ENCODE data around the gene TH.

GRCh38 chr11:2148595-2148994, 23.0 kb downstream of the TH start:
- TF ChIP-seq CTCF (IDR thresholded peaks at IDR 0.05; ENCODE audit: low read depth, low read length, poor library complexity, severe bottlenecking) (no peak), EZH2phosphoT487 (IDR thresholded peaks at IDR 0.05; ENCODE audit: borderline replicate concordance, low read length) (no peak)

Data from DOHH2 (cell line).